Endothelial cell (in vitro differentiated cells): Measurements from ENCODE around the gene CLEC3B. TPM values are rescaled to one million over a fixed set of nuclear protein-coding genes. Genes with fewer than 3 reads are reported as not detected.
"Not testable (repeated sequence)": the region's sequence is repeated elsewhere in the genome, so short reads cannot be mapped to it uniquely, and the experiment has no call there.

Experiments used
- DNase-seq: peaks from one replicate; pipeline ENCODE4 v3.0.0; 2021; ENCODE audit warnings: low spot score
- H3K27ac Mint-ChIP-seq: one replicate; pipeline ENCODE4 v1.8.0; 2021; ENCODE audit warnings: mixed read lengths, inconsistent platforms; ENCODE audit not compliant: unreplicated experiment
- H3K27me3 Mint-ChIP-seq: one replicate; pipeline ENCODE4 v1.8.0; 2021; ENCODE audit warnings: mild to moderate bottlenecking, moderate library complexity, mixed read lengths, inconsistent platforms; ENCODE audit not compliant: unreplicated experiment
- H3K36me3 Mint-ChIP-seq: one replicate; pipeline ENCODE4 v1.8.0; 2021; ENCODE audit warnings: mild to moderate bottlenecking, low read depth, mixed read lengths, inconsistent platforms; ENCODE audit not compliant: unreplicated experiment
- H3K4me1 Mint-ChIP-seq: one replicate; pipeline ENCODE4 v1.8.0; 2021; ENCODE audit warnings: mild to moderate bottlenecking, mixed read lengths, inconsistent platforms; ENCODE audit not compliant: unreplicated experiment
- H3K4me3 Mint-ChIP-seq: one replicate; pipeline ENCODE4 v1.8.0; 2021; ENCODE audit warnings: mild to moderate bottlenecking, mixed read lengths, inconsistent platforms; ENCODE audit not compliant: unreplicated experiment
- H3K9me3 Mint-ChIP-seq: one replicate; pipeline ENCODE4 v1.8.0; 2021; ENCODE audit warnings: mixed read lengths, inconsistent platforms; ENCODE audit not compliant: unreplicated experiment
- CTCF ChIP-seq: fragments of 200-600 bp; sonication (generic); IDR thresholded peaks from one replicate; pipeline ENCODE4 v1.5.0; 2021; ENCODE audit warnings: antibody characterized with exemption; ENCODE audit not compliant: unreplicated experiment
- total RNA-seq: library from RNA; stranded (reverse); fragmentation: NEBNext Ultra II Directional; extraction: Animal tissue kit (Norgen Biotek cat#: 25700); gene quantifications from one replicate; pipeline ENCODE4 v1.2.1, GENCODE V29; 2021; ENCODE audit not compliant: unreplicated experiment

CLEC3B gene
- total RNA-seq, 1 donor from 2014 or later, result 0.41 TPM

- Mint-ChIP-seq H3K27me3 (no peaks in the 10 kb centered on the region), H3K27ac (no peak overlapping the region), H3K4me1 (no peaks in the 10 kb centered on the region), H3K36me3 (no peaks in the 10 kb centered on the region), H3K9me3 (no peaks in the 10 kb centered on the region), H3K4me3 (no peak overlapping the region)
- DNase-seq, result no peak
- no peak for TF ChIP-seq CTCF
These were observed 17.7 kb downstream of the CLEC3B start for GRCh38 chr3:45043728-45044299.

GRCh38 chr3:45048244-45048643 lies 22.1 kb downstream of the CLEC3B start:
- Mint-ChIP-seq H3K9me3 (no peaks in the 10 kb centered on the region), H3K27me3 (peaks cover 4% of the 10 kb centered on the region), H3K4me1 (no peaks in the 10 kb centered on the region), H3K27ac (no peak overlapping the region), H3K4me3 (no peak overlapping the region), H3K36me3 (no peaks in the 10 kb centered on the region)
- TF ChIP-seq CTCF, result no peak
- no peak for DNase-seq

GRCh38 chr3:45049807-45050206 lies 23.7 kb downstream of the CLEC3B start:
- TF ChIP-seq CTCF, result no peak
- H3K4me3 Mint-ChIP-seq, result no peak overlapping the region
- peaks cover 7% of the 10 kb centered on the region for H3K27me3 Mint-ChIP-seq
- DNase-seq, result no peak
- H3K36me3 Mint-ChIP-seq, result no peaks in the 10 kb centered on the region
- H3K27ac Mint-ChIP-seq, result no peak overlapping the region
- no peaks in the 10 kb centered on the region for H3K4me1 Mint-ChIP-seq
- H3K9me3 Mint-ChIP-seq, result no peaks in the 10 kb centered on the region

GRCh38 chr3:45051685-45052084 lies 25.6 kb downstream of the CLEC3B start:
- Mint-ChIP-seq H3K27me3 (peaks cover 7% of the 10 kb centered on the region), H3K36me3 (no peaks in the 10 kb centered on the region), H3K4me1 (peaks cover 5% of the 10 kb centered on the region), H3K9me3 (no peaks in the 10 kb centered on the region), H3K27ac (no peak overlapping the region), H3K4me3 (no peak overlapping the region)
- no peak for DNase-seq
- no peak for TF ChIP-seq CTCF

- DNase-seq, H3K36me3 Mint-ChIP-seq, H3K4me3 Mint-ChIP-seq, H3K9me3 Mint-ChIP-seq, H3K27ac Mint-ChIP-seq: not testable (repeated sequence)
- H3K27me3 Mint-ChIP-seq, result peaks cover 11% of the 10 kb centered on the region
- H3K4me1 Mint-ChIP-seq, result peaks cover 11% of the 10 kb centered on the region
These were observed 27.7 kb downstream of the CLEC3B start for GRCh38 chr3:45053805-45054195.
